Vagina (tissue), 2 donors: Measurements from ENCODE around the gene ATP8B3.

Source experiments
- CTCF ChIP-seq, 3 experiments: fragments of 450-650 bp in 2 of 3; fragments of 200-600 bp in 1 of 3; sonication (generic) in 1 of 3; IDR thresholded peaks; one replicate each; pipeline ENCODE4 v1.5.1; 2017 to 2019; ENCODE audit warnings: antibody characterized with exemption in 3 of 3, mild to moderate bottlenecking in 2 of 3, moderate library complexity in 2 of 3
- POLR2AphosphoS5 ChIP-seq, 2 donors: sonication (generic); formaldehyde crosslinking; IDR thresholded peaks; one replicate each; pipeline ENCODE4 v1.9.0; 2017; ENCODE audit warnings: antibody characterized with exemption in 2 of 2, mild to moderate bottlenecking in 2 of 2, low read depth in 1 of 2; ENCODE audit not compliant: insufficient read depth in 1 of 2

GRCh38 chr19:1807030-1807694 lies 4.9 kb downstream of the ATP8B3 start:
- TF ChIP-seq CTCF (IDR thresholded peaks at IDR 0.05) (no peak), POLR2AphosphoS5 (IDR thresholded peaks at IDR 0.05; ENCODE audit: insufficient read depth in 1 of 2, low read depth in 1 of 2) (no peak)
